KMS-11 (cell line): ENCODE measurements around the gene MAP3K4.

Experiments
- H2AFZ ChIP-seq: fragments of 200-600 bp; sonication (generic); 2 replicates; pipeline ENCODE4 v1.6.1; 2016; ENCODE audit warnings: antibody characterized with exemption, mixed run types, low read depth
- H3K27ac ChIP-seq: fragments of 200-600 bp; sonication (generic); 2 replicates; pipeline ENCODE4 v1.6.1; 2016; ENCODE audit warnings: mild to moderate bottlenecking, mixed run types
- H3K27me3 ChIP-seq: fragments of 200-600 bp; sonication (generic); 2 replicates; pipeline ENCODE4 v1.6.1; 2017; ENCODE audit warnings: mild to moderate bottlenecking, low read depth, mixed run types, moderate library complexity; ENCODE audit not compliant: insufficient read depth
- H3K36me3 ChIP-seq: fragments of 200-600 bp; sonication (generic); 2 replicates; pipeline ENCODE4 v1.6.1; 2017; ENCODE audit warnings: mild to moderate bottlenecking, mixed run types; ENCODE audit not compliant: insufficient read depth
- H3K4me1 ChIP-seq: fragments of 200-600 bp; sonication (generic); 2 replicates; pipeline ENCODE4 v1.6.1; 2016; ENCODE audit warnings: mild to moderate bottlenecking, low read depth, mixed run types; ENCODE audit not compliant: poor library complexity, severe bottlenecking
- H3K4me2 ChIP-seq: fragments of 200-600 bp; sonication (generic); 2 replicates; pipeline ENCODE4 v1.7.0; 2016; ENCODE audit warnings: mild to moderate bottlenecking, mixed run types
- H3K4me3 ChIP-seq: fragments of 200-600 bp; sonication (generic); IDR thresholded peaks from 2 replicates; pipeline ENCODE4 v1.6.1; 2017; ENCODE audit warnings: low read depth, low read length, mixed read lengths; ENCODE audit not compliant: insufficient read depth
- H3K79me2 ChIP-seq: fragments of 200-600 bp; sonication (generic); 2 replicates; pipeline ENCODE4 v1.6.1; 2016; ENCODE audit warnings: low read depth, mixed run types; ENCODE audit not compliant: insufficient read depth
- H3K9ac ChIP-seq: fragments of 200-600 bp; sonication (generic); 2 replicates; pipeline ENCODE4 v1.6.1; 2016; ENCODE audit warnings: mild to moderate bottlenecking, mixed run types
- H4K20me1 ChIP-seq: fragments of 200-600 bp; sonication (generic); 2 replicates; pipeline ENCODE4 v1.6.1; 2016; ENCODE audit warnings: mild to moderate bottlenecking, mixed run types; ENCODE audit not compliant: insufficient read depth
- TF ChIP-seq, protein P1 (sequence below): fragments of 200-600 bp; sonication (generic); conservative IDR thresholded peaks from 2 replicates; pipeline ENCODE4 v1.6.1; 2017; ENCODE audit warnings: low read depth, mild to moderate bottlenecking, antibody characterized with exemption, low read length, moderate library complexity, mixed read lengths

Gene MAP3K4

DNA sequence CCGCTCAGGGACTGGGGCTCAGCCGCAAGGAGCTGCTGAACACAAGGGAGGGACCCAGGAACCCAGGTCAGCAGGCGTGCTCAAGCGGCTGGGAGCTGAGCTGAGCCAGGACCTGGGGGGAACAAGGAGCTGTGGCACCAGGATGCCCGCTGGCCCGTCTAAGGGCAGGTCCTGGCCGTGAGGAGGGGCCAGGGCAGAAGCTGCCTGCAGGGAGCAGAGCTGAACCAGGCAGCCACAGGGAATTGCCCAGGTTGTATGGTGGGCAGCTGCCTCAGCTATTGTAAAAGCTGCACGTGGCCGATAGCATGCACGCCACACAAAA is 148.9 kb downstream of the MAP3K4 start:
- no peaks in the 10 kb centered on the region for H3K4me1 ChIP-seq
- H3K27me3 ChIP-seq: no peaks in the 10 kb centered on the region
- no peak overlapping the region for H2AFZ ChIP-seq
- no peaks in the 10 kb centered on the region for H4K20me1 ChIP-seq
- H3K4me3 ChIP-seq: no peak overlapping the region
- no peaks in the 10 kb centered on the region for H3K79me2 ChIP-seq
- TF ChIP-seq, protein P1, sequence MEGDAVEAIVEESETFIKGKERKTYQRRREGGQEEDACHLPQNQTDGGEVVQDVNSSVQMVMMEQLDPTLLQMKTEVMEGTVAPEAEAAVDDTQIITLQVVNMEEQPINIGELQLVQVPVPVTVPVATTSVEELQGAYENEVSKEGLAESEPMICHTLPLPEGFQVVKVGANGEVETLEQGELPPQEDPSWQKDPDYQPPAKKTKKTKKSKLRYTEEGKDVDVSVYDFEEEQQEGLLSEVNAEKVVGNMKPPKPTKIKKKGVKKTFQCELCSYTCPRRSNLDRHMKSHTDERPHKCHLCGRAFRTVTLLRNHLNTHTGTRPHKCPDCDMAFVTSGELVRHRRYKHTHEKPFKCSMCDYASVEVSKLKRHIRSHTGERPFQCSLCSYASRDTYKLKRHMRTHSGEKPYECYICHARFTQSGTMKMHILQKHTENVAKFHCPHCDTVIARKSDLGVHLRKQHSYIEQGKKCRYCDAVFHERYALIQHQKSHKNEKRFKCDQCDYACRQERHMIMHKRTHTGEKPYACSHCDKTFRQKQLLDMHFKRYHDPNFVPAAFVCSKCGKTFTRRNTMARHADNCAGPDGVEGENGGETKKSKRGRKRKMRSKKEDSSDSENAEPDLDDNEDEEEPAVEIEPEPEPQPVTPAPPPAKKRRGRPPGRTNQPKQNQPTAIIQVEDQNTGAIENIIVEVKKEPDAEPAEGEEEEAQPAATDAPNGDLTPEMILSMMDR: no peak
- no peak overlapping the region for H3K9ac ChIP-seq
- no peak overlapping the region for H3K4me2 ChIP-seq
- H3K36me3 ChIP-seq: no peaks in the 10 kb centered on the region
- H3K27ac ChIP-seq: no peak overlapping the region

DNA sequence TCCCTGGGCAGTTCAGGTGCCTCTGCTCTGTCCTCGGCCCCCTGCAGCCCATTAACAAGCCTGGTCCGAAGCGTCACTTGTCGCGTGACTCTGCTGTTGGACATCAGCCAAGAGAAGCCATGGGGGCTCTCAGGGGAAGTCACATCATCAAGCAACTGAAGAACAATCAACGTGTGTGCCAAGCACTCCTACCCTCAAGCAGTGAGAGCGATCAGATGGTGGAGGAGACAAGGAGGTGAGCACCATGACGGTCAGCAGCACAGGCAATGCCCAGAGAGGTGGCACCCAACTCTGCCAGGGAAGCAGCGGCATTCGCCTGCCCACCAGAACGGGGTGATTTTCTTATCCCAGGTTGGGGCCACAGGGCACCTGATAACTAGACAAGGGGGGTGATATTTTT is 149.6 kb downstream of the MAP3K4 start:
- H3K4me2 ChIP-seq: no peak overlapping the region
- H3K79me2 ChIP-seq: no peaks in the 10 kb centered on the region
- H3K27me3 ChIP-seq: no peaks in the 10 kb centered on the region
- H3K4me3 ChIP-seq: no peak overlapping the region
- H3K4me1 ChIP-seq: no peaks in the 10 kb centered on the region
- no peak overlapping the region for H3K27ac ChIP-seq
- H2AFZ ChIP-seq: no peak overlapping the region
- H3K36me3 ChIP-seq: no peaks in the 10 kb centered on the region
- H3K9ac ChIP-seq: no peak overlapping the region
- TF ChIP-seq, protein P1: no peak
- H4K20me1 ChIP-seq: no peaks in the 10 kb centered on the region

DNA sequence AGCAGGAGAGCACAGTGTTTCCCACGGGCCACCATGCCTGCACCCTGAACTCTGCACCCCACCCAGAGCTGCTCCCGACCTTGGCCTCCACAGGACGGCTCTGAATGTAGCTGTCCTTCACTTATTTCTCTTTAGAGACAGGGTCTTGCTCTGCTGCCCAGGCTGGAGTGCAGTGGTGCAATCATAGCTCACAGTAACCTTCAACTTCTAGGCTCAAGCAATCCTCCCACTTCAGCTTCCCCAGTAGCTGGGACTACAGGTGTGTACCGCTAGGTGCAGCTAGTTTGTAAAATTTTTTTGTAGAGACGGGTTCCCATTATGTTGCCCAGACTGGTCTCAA is 151.4 kb downstream of the MAP3K4 start:
- TF ChIP-seq, protein P1: no peak
- Histone ChIP-seq H3K4me1 (no peaks in the 10 kb centered on the region), H4K20me1 (no peaks in the 10 kb centered on the region), H3K9ac (no peak overlapping the region), H3K4me3 (no peak overlapping the region), H3K4me2 (no peak overlapping the region), H2AFZ (no peak overlapping the region), H3K27ac (no peak overlapping the region), H3K36me3 (no peaks in the 10 kb centered on the region), H3K27me3 (no peaks in the 10 kb centered on the region), H3K79me2 (no peaks in the 10 kb centered on the region)

DNA sequence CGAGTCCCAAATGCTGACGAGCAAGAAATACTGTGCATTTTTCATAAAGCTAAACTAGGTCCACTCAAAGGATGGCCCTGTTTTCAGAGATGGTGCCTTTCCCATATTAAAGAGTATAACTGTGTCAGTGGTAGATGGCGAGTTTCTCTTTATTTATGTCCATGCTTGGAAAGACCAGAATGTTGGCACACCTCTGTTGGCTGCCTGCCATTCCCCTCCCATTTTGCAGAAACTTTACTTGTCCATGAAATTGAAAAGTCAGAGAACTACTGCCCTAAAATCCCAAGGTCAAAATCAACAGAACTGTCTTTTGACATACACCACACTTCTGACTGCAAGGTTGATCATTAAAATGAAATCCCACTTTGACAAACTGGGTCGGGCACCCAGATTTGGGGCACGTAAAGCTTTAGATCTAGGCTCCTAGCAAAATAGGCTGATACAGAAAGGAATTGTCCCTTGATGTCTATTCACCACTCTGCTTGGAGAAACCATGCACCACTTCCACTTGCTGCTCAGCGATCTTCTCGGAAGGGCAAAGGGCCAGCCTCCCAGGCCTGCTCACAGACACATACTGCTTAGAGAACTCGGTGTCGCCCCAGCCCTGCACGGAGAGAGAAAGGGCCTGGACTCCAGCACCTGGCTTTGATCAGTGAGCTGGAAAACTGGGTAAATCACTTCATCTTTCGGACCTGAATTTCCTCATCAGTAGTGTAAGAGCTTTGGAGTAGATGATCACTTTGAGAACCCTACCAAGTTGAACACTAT is 152.3 kb downstream of the MAP3K4 start:
- no peak overlapping the region for H3K4me3 ChIP-seq
- no peaks in the 10 kb centered on the region for H3K36me3 ChIP-seq
- no peaks in the 10 kb centered on the region for H3K4me1 ChIP-seq
- H4K20me1 ChIP-seq: no peaks in the 10 kb centered on the region
- H3K79me2 ChIP-seq: no peaks in the 10 kb centered on the region
- H3K4me2 ChIP-seq: no peak overlapping the region
- TF ChIP-seq, protein P1: no peak
- H3K9ac ChIP-seq: no peak overlapping the region
- H2AFZ ChIP-seq: no peak overlapping the region
- no peak overlapping the region for H3K27ac ChIP-seq
- H3K27me3 ChIP-seq: no peaks in the 10 kb centered on the region
